ENCODE data around the gene CHPT1. TPM values are rescaled to one million over a fixed set of nuclear protein-coding genes. Genes with fewer than 3 reads are reported as not detected.
"Not testable (repeated sequence)": the region's sequence is repeated elsewhere in the genome, so short reads cannot be mapped to it uniquely, and the experiment has no call there.

CHPT1 gene
- 10 to 100 TPM; 35.5 to 47.5 (median 45.9) TPM for polyA plus RNA-seq (ENCODE audit: insufficient read length in 4 of 4)

DNA sequence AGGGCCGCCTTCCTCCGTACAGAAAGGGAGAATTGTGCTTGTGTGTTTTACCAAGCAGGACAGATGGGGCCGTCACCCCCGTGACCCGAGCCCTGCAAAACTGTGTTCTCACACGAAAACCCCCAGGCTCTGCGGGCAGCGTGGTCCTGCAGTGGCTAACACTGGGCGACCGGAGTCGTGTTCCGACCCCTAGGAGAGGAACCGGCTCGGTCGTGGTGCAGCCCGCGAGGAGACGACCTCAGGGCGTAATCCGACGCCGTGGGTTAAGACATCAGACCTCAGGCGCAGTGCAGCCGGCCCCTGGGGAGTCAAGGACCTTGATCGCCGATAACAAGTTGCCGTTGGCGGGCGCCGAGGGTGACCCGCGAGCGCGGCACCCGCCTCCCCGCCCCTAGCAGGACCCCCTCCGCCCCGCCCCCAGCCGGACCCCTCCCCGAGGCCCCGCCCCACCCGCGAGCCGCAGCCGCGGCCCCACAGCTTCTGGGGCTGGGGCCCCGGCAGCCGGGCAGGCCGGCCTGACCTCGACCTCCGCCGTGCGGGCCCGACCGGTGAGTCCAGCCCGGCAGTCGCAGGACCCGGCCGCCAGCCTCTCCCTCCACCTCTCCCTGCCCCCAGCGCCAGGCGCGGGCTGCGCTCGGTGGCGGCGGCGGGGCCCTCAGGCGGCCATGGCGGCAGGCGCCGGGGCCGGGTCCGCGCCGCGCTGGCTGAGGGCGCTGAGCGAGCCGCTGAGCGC lies at the start of gene CHPT1:
CHPT1 (plus strand) TSS at position 444 of the 733 bp plus-strand sequence; CDS start at position 666, 222 bp downstream.
- peak in 3 of 4 donors; percentile 30 to 48 (median 43) for DNase-seq (ENCODE audit: low read depth in 4 of 4, low spot score in 3 of 4)

DNA sequence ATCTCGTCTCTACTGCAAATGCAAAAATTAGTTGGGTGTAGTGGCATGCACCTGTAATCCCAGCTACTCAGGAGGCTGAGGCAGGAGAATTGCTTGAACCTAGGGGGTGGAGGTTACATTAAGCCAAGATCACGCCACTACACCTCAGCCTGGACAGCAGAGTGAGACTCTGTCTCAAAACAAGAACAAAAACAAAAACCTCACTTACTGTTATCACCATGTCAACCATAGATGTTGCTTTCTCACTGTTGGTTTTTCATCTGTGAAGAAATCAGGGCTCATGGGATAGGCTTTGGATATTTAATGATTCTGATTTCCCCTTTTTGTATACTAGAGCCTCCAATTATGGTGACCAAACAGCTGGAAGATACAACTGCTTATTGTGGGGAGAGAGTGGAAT lies 49.7 kb upstream of the CHPT1 start:
- DNase-seq (ENCODE audit: low read depth in 4 of 4, low spot score in 3 of 4) = no peak

DNA sequence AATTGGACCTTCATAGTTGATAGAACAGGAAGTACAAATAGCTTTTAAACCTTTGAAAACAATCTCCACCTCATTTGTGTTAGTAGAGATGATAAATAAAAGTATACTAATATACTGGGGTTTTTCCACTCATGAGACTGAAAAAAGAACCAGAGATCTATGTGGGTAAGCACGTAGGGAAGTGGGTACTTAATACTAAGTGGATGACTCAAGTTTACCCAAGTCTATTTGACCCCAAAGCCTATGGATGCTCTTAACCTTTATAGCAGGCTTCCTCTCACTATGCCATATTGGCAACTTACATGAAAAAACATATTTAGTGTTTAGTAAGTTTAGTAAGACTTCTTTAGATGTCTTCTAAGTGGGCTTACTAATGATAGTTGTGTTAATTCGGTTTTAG lies 49.2 kb upstream of the CHPT1 start:
- no peak for DNase-seq (ENCODE audit: low read depth in 4 of 4, low spot score in 3 of 4)

DNA sequence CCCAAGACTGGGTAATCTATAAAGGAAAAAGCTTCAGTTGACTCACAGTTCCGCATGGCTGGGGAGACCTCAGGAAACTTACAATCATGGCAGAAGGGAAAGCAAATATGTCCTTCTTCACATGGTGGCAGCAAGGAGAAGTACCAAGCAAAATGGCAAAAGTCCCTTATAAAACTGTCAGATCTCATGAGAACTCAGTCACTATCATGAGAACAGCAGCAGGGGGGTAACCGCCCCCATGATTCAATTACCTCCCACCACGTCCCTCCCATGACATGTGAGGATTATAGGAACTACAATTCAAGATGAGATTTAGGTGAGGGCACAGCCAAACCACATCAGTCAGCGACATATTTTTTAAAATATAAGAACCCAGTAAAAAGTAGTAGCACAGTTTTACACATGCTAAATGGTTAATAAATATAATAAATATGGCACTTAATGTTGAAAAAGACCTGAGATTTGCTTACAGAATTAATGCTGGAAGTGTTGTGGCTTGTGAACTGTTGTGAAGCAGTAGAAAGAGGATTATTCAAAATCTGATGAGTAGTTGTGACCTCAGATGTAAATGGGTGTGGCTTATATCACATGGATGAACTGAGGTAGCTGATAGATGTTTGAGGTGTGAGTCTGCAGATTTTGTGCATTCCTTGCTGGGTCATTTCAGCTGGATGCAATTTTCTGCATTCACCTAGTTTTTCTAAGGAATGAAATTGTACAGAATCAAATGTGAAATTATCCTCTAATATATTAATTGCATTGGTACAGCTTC lies 46.9 kb upstream of the CHPT1 start:
- no peak for DNase-seq (ENCODE audit: low read depth in 4 of 4, low spot score in 3 of 4)

DNA sequence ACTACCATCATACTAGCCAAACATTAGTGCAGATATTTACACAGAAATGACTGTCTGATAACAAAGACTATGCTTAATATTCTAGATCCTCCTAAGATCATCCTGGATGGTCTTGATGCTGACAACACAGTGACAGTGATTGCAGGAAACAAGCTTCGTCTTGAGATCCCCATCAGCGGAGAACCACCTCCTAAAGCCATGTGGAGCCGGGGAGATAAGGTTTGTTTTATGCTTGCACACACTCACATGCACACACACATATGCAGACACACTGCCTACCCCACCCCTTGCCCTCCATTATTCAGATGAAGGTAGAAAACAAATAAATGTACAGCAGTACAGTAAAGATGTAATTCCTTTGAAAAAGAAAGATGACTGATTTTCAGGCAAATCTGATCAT lies 44.4 kb upstream of the CHPT1 start:
- DNase-seq (ENCODE audit: low read depth in 4 of 4, low spot score in 3 of 4) = no peak

DNA sequence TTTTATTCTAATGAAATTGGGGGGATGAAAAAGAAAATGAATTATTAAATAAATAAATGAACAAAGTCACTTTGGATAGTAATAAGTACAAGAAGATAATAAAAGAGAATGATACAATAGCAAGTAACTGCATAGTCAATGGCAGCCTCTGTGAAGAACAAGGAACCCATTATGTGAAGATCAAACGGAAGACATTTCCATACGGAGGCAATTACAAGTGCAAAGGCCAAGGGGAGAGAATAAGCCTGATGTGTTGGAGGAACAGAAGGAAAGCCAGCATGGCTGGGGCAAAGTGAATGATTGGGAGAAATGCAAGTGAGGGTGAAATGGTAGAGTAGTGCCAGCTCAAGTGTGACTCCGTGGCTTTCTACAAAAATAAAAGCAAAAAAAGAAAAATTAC lies 43.9 kb upstream of the CHPT1 start:
- DNase-seq (ENCODE audit: low read depth in 4 of 4, low spot score in 3 of 4) = no peak

DNA sequence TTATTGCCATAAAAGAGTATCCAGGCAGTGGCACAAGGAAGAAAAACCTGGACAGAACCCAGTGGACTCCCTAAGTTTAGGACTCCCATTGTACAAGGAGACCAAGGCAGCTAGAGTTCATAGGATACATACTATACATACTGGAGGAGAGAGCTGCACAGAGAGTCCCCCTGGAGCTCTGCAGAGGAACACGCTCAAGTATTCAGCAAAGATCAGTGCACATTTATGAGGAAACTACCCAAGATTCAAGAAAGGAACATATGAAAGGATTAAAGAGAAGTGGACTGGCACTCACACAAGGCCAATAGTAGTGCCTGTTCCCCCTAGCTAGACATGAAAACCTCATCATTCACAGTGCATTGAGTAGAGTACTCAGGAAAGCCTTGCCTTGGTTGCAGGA lies 43.0 kb upstream of the CHPT1 start:
- DNase-seq (ENCODE audit: low read depth in 4 of 4, low spot score in 3 of 4) = no peak

DNA sequence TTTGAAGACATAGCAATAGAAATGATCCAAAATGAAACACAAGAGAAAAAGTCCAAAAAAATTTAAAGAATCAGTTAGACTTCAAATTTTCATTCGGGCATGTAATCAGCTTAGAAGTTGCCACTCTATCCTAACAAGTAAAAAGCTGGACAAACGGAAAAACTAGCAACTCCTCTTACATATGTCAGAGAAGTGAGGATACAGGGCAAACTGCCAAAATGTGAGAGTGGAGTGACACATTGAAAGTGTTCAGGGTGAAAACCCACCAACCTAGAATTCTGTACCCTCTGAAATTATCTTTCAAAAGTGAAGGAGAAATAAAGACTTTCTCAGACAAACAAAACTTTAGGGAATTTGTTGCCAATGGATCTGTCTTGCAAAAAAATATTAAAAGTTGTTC lies 42.0 kb upstream of the CHPT1 start:
- no peak for DNase-seq (ENCODE audit: low read depth in 4 of 4, low spot score in 3 of 4)

DNA sequence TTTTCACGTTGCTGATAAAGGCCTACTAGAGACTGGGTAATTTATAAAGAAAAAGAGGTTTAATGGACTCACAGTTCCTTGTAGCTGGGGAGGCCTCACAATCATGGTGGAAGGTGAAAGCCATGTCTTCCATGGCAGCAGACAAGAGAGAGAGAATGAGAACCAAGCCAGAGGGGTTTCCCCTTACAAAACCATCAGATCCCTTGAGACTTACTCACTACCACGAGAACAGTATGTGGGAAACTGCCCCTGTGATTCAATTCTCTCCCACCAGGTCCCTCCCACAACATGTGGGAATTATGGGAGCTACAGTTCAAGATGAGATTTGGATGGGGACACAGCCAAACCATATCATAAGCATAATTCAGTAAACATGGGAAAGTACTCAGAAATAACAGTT lies 36.8 kb upstream of the CHPT1 start:
- DNase-seq (ENCODE audit: low read depth in 4 of 4, low spot score in 3 of 4) = not testable (repeated sequence)

DNA sequence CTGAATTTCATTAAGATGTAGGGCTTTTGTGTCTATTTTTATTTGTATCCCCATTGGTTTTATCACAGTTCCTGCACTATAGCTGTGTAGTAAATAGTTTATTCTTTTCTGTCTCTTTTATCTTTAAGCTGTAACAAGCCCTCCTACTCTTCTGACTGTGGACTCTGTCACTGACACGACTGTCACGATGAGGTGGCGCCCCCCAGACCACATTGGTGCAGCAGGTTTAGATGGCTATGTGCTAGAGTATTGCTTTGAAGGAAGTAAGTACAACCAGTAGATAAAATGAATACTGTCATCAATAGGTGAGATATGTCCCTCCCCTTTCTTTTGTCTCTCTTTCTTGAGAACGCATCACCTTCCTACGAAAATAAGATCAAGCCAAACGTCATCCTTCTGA lies 34.1 kb upstream of the CHPT1 start:
- no peak for DNase-seq (ENCODE audit: low read depth in 4 of 4, low spot score in 3 of 4)

DNA sequence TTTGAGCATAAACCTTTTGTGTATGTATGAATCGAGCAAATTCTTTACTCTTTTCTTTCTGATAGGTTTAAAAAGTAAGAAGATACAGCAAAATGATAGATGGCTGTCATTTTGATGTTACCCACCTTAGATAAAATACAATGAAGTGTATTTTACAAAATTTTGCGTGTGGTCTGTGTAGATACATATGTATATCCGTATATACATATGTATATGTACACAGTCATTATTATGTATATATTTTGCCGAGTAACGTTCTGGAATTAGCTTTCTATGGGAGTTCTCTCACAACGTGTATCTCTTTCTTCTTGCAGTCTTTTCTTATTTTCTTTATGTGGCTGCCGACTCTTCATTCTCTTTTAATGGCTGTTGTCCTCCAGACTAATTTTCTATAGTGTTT lies 32.4 kb upstream of the CHPT1 start:
- DNase-seq (ENCODE audit: low read depth in 4 of 4, low spot score in 3 of 4) = no peak

DNA sequence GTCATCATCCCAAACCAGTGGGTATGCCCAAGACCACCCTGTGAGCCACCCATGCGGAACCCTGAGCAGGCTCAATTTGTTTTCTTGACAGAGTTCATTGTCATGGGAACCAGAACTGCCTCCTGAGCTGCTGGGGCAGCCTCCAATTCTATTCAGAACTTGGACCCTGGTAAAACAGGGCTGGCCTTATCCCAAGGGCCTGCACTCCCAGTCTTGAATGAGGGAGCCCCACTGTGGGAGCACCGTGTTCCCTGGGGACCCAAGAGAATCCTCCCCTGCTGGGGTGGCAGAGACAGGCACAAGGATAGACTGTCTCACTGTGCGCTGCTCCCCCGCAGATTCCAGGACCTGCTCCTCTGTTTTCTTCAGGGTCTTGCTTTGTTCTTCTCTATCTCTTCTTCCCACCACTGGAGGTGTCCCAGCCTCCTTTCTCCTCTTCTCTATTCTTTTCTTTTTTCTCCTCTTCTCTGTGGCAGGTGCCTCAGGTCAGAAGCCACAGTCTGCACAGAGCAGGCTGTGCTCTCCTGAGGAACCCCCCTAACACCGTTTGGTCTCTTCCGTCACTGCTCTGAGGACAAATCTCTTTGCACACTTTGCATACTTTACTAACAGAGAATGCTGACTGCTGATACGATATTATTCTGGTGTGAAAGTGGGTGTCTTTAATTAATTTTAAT lies 31.2 kb upstream of the CHPT1 start:
- DNase-seq (ENCODE audit: low read depth in 4 of 4, low spot score in 3 of 4) = no peak

DNA sequence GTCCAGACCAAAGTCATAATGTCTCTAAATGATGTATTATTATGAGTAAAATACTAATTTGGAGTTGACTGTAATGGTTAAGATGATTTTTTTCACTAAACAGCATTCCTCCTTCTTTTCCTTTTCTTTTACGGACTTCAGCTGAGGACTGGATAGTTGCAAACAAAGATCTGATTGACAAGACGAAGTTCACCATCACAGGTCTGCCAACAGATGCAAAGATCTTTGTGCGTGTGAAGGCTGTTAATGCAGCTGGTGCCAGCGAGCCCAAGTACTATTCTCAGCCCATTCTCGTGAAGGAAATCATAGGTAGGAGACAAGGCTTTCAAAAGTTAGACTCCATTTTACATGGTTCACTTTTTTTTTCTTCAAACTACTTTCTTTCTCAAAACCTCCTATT lies 29.8 kb upstream of the CHPT1 start:
- DNase-seq (ENCODE audit: low read depth in 4 of 4, low spot score in 3 of 4) = no peak

DNA sequence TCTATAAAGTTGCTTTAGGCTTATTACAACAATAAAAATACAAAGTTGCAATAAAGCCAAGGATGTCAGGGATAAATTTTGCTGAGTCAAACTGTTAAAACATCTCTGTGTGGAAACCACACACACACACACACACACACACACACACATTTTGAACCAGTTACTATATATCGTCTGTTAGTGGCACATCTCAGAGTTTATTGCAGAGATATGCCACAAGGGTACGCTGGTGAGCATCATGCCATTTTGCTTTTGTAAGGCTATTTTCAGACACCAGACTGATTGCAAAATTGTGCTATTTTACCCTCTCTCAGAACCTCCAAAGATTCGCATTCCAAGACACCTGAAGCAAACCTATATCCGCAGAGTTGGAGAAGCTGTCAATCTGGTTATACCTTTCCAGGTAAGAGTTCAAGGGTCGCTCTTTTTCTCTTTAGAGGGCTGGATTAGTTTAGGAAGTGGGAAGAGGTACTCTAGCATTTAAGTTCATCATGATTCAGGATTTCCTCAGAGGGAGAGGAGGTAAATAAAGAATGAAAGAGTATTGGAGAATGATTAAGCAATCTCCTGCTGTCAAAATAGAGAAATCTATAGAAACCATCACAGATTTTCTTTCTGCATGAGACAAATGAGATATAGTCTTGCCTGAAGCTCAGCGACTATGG lies 27.3 kb upstream of the CHPT1 start:
- DNase-seq (ENCODE audit: low read depth in 4 of 4, low spot score in 3 of 4) = peak in 1 of 4 donors; percentile 5

DNA sequence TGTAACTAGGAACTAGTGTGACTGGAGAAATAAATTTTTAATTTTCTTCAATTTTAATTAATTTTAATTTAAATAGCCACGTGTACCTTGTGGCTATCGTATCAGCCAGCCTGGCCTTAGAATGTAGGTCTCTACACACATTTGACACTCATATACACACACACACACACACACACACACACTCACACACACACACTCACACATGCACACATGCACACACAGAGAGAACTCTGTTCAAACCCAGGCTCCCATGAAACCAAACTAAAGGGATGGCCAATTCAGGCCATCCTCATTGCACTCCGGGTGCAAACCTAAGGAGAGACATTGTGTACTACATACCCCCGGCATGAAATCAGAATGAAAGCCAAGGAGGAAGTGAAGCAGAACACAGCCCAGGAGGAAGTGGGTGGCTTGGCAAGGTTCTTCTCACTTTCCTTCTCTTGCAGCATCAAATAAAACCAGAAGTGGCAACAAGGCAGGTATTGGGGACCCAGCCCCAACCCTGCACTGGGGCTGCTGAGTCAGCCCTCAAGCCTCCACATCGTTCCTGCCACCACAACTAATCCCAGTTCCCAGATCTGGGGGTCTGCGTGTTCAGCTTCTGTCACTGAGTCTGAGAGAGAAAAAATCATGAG lies 26.2 kb upstream of the CHPT1 start:
- no peak for DNase-seq (ENCODE audit: low read depth in 4 of 4, low spot score in 3 of 4)

DNA sequence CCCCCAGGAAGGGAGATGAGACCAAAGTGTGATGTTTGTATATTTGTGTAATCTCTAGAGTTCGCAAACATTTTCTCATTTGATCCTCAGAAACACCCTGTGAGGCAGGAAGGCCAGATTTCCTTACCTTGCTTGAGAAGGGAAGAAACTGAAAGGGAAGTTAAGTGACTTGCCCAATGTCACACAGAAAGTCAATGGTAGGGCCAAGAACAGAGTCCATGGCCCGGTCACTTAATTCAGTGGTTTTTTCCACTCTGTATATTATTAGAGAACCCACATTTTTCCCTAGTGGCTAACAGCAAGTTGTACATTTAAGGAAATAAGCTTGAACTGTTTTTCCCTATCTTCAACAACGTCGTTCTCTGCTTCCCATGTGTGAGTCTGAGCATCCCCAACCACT lies 25.6 kb upstream of the CHPT1 start:
- no peak for DNase-seq (ENCODE audit: low read depth in 4 of 4, low spot score in 3 of 4)

DNA sequence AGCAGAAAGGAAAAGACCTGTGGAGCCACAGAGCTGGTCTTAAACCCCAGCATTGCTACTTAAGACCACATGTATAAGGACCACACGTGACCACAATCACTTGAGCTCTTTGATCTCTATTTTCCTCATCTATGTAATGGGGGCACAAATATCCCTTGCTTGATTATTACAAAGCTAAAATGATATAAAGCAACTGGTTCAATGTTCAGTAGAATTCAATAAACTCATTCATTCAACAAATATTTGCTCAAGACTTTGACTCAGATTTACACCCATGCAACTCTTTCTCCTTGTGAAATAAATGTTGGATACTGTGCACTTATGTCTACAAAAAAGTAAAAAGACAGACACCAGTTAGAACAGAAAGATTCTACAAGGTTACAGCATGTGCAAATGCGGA lies 21.9 kb upstream of the CHPT1 start:
- no peak for DNase-seq (ENCODE audit: low read depth in 4 of 4, low spot score in 3 of 4)

DNA sequence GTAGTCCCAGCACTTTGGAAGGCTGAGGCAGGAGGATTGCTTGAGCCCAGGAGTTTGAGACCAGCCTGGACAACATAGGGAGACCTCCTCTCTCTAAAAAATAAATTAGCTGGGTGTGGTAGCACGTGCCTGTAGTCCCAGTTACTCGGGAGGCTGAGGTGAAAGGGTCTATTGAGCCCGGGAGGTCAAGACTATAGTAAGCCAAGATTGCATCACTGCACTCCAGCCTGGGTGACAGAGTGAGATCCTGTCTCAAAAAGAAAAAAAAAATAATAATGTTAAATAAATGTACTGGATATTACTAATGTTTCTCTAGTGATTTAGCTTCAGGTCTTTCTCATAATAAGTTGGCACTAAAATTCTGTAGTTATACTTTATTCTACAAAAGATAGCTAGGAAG lies 20.9 kb upstream of the CHPT1 start:
- not testable (repeated sequence) for DNase-seq (ENCODE audit: low read depth in 4 of 4, low spot score in 3 of 4)

DNA sequence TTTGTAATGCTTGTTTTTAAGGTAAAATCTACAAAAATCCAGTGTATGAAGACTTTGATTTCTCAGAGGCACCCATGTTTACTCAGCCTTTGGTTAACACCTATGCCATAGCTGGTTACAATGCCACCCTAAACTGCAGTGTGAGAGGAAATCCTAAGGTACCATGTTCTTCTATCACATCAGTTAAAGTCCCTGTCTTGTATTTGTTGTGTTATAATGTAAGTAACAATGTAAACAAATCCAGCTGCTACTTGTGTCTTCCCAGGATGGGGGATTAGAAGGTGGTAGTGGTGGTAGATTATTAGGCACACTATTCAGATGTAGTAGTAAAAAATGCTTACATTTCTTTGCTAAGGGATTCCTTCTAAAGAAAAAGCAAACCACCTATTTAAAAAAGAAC lies 19.4 kb upstream of the CHPT1 start:
- DNase-seq (ENCODE audit: low read depth in 4 of 4, low spot score in 3 of 4) = no peak

DNA sequence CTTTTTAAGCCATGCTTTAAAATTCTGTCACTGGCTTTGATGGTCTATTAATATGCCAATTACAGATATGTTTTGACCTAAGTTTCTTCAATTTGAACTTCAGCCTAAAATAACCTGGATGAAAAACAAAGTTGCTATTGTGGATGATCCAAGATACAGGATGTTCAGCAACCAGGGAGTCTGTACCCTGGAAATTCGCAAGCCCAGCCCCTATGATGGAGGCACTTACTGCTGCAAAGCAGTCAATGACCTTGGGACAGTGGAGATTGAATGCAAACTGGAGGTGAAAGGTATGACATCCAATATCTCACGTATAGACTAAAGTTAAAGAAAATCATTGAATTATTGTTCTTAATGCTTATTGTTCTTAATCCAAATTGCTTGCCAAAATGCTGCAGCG lies 17.2 kb upstream of the CHPT1 start:
- no peak for DNase-seq (ENCODE audit: low read depth in 4 of 4, low spot score in 3 of 4)

DNA sequence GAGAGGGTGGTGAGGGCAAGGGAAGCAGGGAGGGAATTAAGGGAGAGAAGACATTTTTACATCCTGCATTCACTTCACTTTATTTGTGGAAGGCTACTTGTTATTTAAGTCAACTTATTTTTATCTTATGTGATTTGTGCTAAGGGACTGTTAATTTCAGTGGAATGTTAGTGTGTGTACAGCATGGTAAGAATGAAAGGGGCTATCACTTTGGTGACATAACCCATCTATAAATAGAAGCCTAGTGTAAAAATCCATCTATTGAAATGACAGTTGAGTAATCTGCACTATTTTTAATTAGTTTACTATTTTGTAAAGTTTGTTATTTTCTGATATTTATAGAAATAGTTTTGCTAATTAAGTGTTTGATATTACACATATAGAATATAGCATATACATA lies 16.8 kb upstream of the CHPT1 start:
- no peak for DNase-seq (ENCODE audit: low read depth in 4 of 4, low spot score in 3 of 4)
